Muscle layer of colon (tissue), 2 donors: ENCODE data around the gene TNK2.

Experiments used
- H3K27ac ChIP-seq: one replicate; pipeline ENCODE4 v1.7.0; 2013; ENCODE audit warnings: low read depth, mild to moderate bottlenecking, low read length, moderate library complexity
- H3K27me3 ChIP-seq, 2 donors: one replicate each; pipeline ENCODE4 v1.7.0; 2013; ENCODE audit warnings: low read length in 2 of 2, mild to moderate bottlenecking in 2 of 2; ENCODE audit not compliant: insufficient read depth in 2 of 2, control insufficient read depth in 1 of 2
- H3K36me3 ChIP-seq: one replicate; pipeline ENCODE4 v1.7.0; 2013; ENCODE audit warnings: mild to moderate bottlenecking, low read length; ENCODE audit not compliant: insufficient read depth
- H3K4me1 ChIP-seq: one replicate; pipeline ENCODE4 v1.7.0; 2013; ENCODE audit warnings: mild to moderate bottlenecking, low read length; ENCODE audit not compliant: insufficient read depth
- H3K4me3 ChIP-seq, 2 donors: one replicate each; pipeline ENCODE4 v1.7.0; 2013; ENCODE audit warnings: low read length in 2 of 2, low read depth in 1 of 2, mild to moderate bottlenecking in 1 of 2, moderate library complexity in 1 of 2
- H3K9ac ChIP-seq: one replicate; pipeline ENCODE4 v1.7.0; 2013; ENCODE audit warnings: low read length
- H3K9me3 ChIP-seq: one replicate; pipeline ENCODE4 v1.7.0; 2013; ENCODE audit warnings: mild to moderate bottlenecking, low read length
- donor health status: abdominal sarcoma.
- donor health status: Adenocarcinoma of cecum.

TNK2 gene

GRCh38 chr3:195815169-195815771 is 93.1 kb downstream of the TNK2 start:
- H3K9me3 ChIP-seq: no peaks in the 10 kb centered on the region
- H3K27ac ChIP-seq: no peak overlapping the region
- H3K36me3 ChIP-seq: no peaks in the 10 kb centered on the region
- no peaks in the 10 kb centered on the region for H3K4me1 ChIP-seq
- H3K27me3 ChIP-seq: peaks cover 0 to 10% of the 10 kb centered on the region in 2 donors
- H3K9ac ChIP-seq: no peak overlapping the region
- H3K4me3 ChIP-seq: no peak overlapping the region

GRCh38 chr3:195813916-195814640 is 94.3 kb downstream of the TNK2 start:
- H3K27me3 ChIP-seq: peaks cover 0 to 10% of the 10 kb centered on the region in 2 donors
- H3K4me3 ChIP-seq: no peak overlapping the region
- H3K36me3 ChIP-seq: no peaks in the 10 kb centered on the region
- H3K27ac ChIP-seq: no peak overlapping the region
- H3K9me3 ChIP-seq: no peaks in the 10 kb centered on the region
- no peak overlapping the region for H3K9ac ChIP-seq
- H3K4me1 ChIP-seq: no peaks in the 10 kb centered on the region
